Heart left ventricle (tissue), 16 donors: ENCODE results near the gene DEFB123. TPM values are rescaled to one million over a fixed set of nuclear protein-coding genes. Genes with fewer than 3 reads are reported as not detected.

Experiments used
- ATAC-seq, 4 donors: fragments of 200-7000 bp; cut with Tn5 transposase; one replicate each; pipeline ENCODE4 v1.9.1; 2020 to 2022; ENCODE audit warnings: moderate library complexity in 4 of 4, mild to moderate bottlenecking in 3 of 4, moderate number of reproducible peaks in 1 of 4
- DNase-seq, 5 donors: peaks; one replicate each; pipeline ENCODE4 v3.0.0-alpha.2; 2020
- H3K27ac ChIP-seq, 12 donors: fragments of 200-600 bp; sonication (generic) in 4 of 12; one replicate each; pipeline versions ENCODE4 v1.5.0 to v1.8.0; 2016 to 2022; ENCODE audit warnings: mild to moderate bottlenecking in 2 of 12
- H3K27me3 ChIP-seq, 9 donors: fragments of 200-600 bp; sonication (generic) in 2 of 9; one replicate each; pipeline versions ENCODE4 v1.5.1 to v1.8.0; 2016 to 2022; ENCODE audit warnings: mild to moderate bottlenecking in 3 of 9
- H3K36me3 ChIP-seq, 9 donors: fragments of 200-600 bp; sonication (generic) in 2 of 9; one replicate each; pipeline versions ENCODE4 v1.5.0 to v1.8.0; 2018 to 2022; ENCODE audit warnings: mild to moderate bottlenecking in 2 of 9
- H3K4me1 ChIP-seq, 12 donors: fragments of 200-600 bp; sonication (generic) in 4 of 12; one replicate each; pipeline versions ENCODE4 v1.5.0 to v1.8.0; 2016 to 2022; ENCODE audit warnings: mild to moderate bottlenecking in 3 of 12
- H3K4me3 ChIP-seq, 12 donors: fragments of 200-600 bp; sonication (generic) in 4 of 12; one replicate each; pipeline versions ENCODE4 v1.5.0 to v1.8.0; 2017 to 2022; ENCODE audit warnings: mild to moderate bottlenecking in 9 of 12, moderate library complexity in 4 of 12
- H3K9me3 ChIP-seq, 12 donors: fragments of 200-600 bp; sonication (generic) in 4 of 12; one replicate each; pipeline versions ENCODE4 v1.5.0 to v1.8.0; 2016 to 2022; ENCODE audit warnings: mild to moderate bottlenecking in 1 of 12
- POLR2A ChIP-seq, 2 donors: fragments of 450-650 bp; IDR thresholded peaks; one replicate each; pipeline ENCODE4 v1.6.1; 2017; ENCODE audit warnings: antibody characterized with exemption in 2 of 2, mild to moderate bottlenecking in 2 of 2, moderate library complexity in 2 of 2
- WGBS, 4 donors: extraction: QIAGEN DNeasy Blood & Tissue Kit in 2 of 4; methylation state at CpG; one replicate each; pipeline versions ENCODE4 v1.1.5 to v1.1.7; 2013 to 2018; 5-methylcytosine and 5-hydroxymethylcytosine counted together
- intact Hi-C, 10 donors: fragments of 100-400 bp; cut with DNase I; formaldehyde crosslinking; loops; one replicate each; pipeline versions ENCODE4 v1.11.1 to v1.14.2; 2022
- polyA plus RNA-seq, 2 donors: library from polyadenylated mRNA; stranded (reverse); fragments of 200-250 nt; gene quantifications; one replicate each; pipeline ENCODE4 v1.2.3, GENCODE V29; 2013
- total RNA-seq, 9 donors: library from RNA; depleted of rRNA in 2 of 9; stranded (reverse); fragments of >200 nt in 2 of 9; fragmentation: NEBNext Ultra II Directional in 3 of 9; extraction: Animal tissue kit (Norgen Biotek cat#: 25700) in 3 of 9; gene quantifications; one replicate each; pipeline versions ENCODE4 v1.1.0 to v1.2.4, GENCODE V29; 2016 to 2023
- TF ChIP-seq, protein P1 (sequence below), 12 donors: fragments of 200-600 bp; sonication (generic) in 4 of 12; IDR thresholded peaks; one replicate each; pipeline versions ENCODE4 v1.5.0 to v1.8.0; 2018 to 2022; ENCODE audit warnings: antibody characterized with exemption in 12 of 12, mild to moderate bottlenecking in 5 of 12
- donor health status: ischemic (EF 13 %, LVEDD 7.1; RV severe dilation, severe dysfunction).
- donor health status: healthy with polysubstance abuse.
- donor health status: DM: no; HTN: yes; CAD: no.
- donor health status: DM: no; HTN: no; CAD: no.
- donor health status: ischemic (EF 25% LVEDD 6.9; RV normal size, moderate dysfunction).
- donor health status: ischemic (EF 25% LVEDD 5.7; RV mildly dilated, moderate dysfunction).
- donor health status: healthy.
- donor health status: DM: yes; HTN: yes; CAD: no.
- donor health status: ischemic (EF 35%, LVEDD 5.7; RV mildly dilated, moderate dysfunction).
- donor health status: nonischemic (EF 11% LVEDD 7.7; RV severe dilation, severe dysfunction).
- donor health status: DM: yes; HTN: yes; CAD: no.
- donor health status: PGD.
- donor health status: ischemic (EF 29% LVEDD 5.4; RV normal size, mild dysfunction).
- donor health status: nonischemic (EF 23%, LVEDD 6.1; RV moderate dilation, normal function).

The DEFB123 gene
- total and polyA plus RNA-seq, 11 donors, result not detected

DNA sequence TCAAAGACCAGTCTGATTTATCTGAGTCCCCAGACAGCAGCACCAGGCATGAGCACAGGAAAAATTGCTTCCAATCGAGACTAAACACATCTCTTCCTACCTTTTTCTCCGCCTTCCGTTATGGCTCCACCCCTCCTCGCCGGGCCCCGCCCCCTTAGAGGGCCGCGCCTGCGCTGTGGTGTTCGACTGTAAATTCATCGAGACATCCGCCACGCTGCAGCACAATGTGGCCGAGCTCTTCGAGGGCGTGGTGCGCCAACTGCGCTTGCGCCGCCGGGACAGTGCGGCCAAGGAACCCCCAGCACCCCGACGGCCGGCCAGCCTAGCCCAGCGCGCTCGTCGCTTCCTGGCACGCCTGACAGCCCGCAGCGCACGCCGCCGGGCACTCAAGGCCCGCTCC, 43.6 kb downstream of the DEFB123 start:
- H3K4me1 ChIP-seq, result peaks cover 0 to 32% (median 3%) of the 10 kb centered on the region in 12 donors
- no peaks in the 10 kb centered on the region for H3K9me3 ChIP-seq
- DNase-seq, result no peak
- intact Hi-C loops, result no loop called here
- H3K27ac ChIP-seq, result peak overlapping the region in 2 of 12 donors; percentile 79 to 87
- H3K27me3 ChIP-seq, result peaks cover 0 to 12% (median 0%) of the 10 kb centered on the region in 9 donors
- ATAC-seq, result no peak
- H3K4me3 ChIP-seq, result no peak overlapping the region
- 39 to 56% (median 48%) methylated on average over 16 to 36 of the region's 36 CpGs for WGBS, 4 donors
- no peaks in the 10 kb centered on the region for H3K36me3 ChIP-seq
- TF ChIP-seq, protein P1, sequence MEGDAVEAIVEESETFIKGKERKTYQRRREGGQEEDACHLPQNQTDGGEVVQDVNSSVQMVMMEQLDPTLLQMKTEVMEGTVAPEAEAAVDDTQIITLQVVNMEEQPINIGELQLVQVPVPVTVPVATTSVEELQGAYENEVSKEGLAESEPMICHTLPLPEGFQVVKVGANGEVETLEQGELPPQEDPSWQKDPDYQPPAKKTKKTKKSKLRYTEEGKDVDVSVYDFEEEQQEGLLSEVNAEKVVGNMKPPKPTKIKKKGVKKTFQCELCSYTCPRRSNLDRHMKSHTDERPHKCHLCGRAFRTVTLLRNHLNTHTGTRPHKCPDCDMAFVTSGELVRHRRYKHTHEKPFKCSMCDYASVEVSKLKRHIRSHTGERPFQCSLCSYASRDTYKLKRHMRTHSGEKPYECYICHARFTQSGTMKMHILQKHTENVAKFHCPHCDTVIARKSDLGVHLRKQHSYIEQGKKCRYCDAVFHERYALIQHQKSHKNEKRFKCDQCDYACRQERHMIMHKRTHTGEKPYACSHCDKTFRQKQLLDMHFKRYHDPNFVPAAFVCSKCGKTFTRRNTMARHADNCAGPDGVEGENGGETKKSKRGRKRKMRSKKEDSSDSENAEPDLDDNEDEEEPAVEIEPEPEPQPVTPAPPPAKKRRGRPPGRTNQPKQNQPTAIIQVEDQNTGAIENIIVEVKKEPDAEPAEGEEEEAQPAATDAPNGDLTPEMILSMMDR (IDR thresholded peaks at IDR 0.05), result no peak
- no peak for TF ChIP-seq POLR2A (IDR thresholded peaks at IDR 0.05)

DNA sequence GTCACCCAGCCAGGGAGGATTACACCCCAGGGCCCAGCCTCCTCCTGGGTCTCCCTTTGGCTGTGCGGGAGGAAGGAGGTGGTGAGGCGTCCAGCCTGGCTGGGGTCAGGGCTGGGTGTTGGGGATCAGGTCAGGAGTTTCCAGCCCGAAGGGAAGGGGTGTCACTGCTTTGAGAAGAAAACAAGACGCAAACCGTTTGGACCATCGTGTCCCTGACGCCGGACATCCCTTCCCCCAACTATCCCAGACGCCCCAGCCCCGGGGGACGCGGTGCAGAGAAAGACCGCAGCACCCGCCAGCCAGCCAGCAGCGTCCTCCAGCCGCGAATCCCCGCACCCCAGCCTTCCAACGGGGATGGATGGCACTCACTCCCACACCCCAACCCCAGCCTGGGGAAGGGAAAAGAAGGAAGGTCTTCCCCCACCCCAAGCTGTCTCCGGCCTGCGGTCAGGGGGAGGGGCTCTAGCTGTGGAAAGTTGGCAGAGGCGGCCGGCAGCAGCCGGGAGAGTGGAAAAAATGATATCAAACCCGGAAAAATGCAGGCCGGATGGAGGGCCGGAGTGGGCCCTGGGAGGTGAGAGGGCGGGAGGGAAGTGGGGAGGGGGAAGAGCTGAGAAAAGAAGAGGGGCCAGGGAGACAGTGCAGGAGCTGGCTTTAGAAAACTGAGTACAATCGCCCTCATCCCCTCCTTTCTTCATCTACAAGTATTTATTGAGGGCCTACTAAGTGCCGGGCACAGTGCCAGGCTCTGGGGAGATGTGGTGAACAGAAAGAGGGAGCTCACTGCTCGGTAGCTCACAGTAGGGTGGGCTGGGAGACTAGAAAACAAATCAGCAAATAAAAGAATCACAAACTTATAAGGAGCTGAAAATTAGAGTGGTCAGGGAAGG, 45.3 kb downstream of the DEFB123 start:
- intact Hi-C loops, result no loop called here
- TF ChIP-seq, protein P1 (IDR thresholded peaks at IDR 0.05), result no peak
- TF ChIP-seq POLR2A (IDR thresholded peaks at IDR 0.05), result no peak
- H3K27ac ChIP-seq, result peak overlapping the region; percentile 64 to 98 (median 78)
- ATAC-seq, result peak; percentile 68 to 94 (median 92)
- WGBS, 4 donors, result 6 to 12% (median 9%) methylated on average over 18 to 31 of the region's 31 CpGs
- peaks cover 0 to 12% (median 0%) of the 10 kb centered on the region in 9 donors for H3K27me3 ChIP-seq
- peak overlapping the region in 10 of 12 donors; percentile 3 to 48 (median 38) for H3K4me3 ChIP-seq
- no peaks in the 10 kb centered on the region for H3K9me3 ChIP-seq
- DNase-seq, result peak; percentile 78 to 90 (median 83)
- H3K36me3 ChIP-seq, result no peaks in the 10 kb centered on the region
- H3K4me1 ChIP-seq, result peaks cover 0 to 32% (median 3%) of the 10 kb centered on the region in 12 donors

DNA sequence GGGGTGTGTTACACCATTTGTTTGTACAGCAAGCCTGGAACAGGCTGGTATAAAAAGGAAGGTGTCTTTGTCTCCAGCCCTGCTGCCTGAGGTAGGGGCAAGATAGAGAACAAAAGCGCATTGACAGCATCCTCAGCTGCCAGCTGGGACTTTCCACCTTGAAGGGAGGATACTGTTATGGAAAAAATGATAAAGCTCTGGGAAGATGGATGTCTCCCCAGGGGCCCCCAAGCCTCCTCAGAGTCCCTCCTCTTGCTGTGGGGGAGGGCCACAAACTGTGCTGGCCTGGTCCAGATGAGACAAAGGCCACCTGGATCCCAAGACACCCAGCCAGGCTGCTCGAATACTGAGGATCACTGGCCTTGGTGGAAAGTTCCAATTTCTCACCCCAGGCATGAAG, 47.7 kb downstream of the DEFB123 start:
- peak overlapping the region in 5 of 12 donors; percentile 8 to 92 (median 55) for H3K27ac ChIP-seq
- intact Hi-C loops, result no loop called here
- H3K4me1 ChIP-seq, result peaks cover 0 to 32% (median 3%) of the 10 kb centered on the region in 12 donors
- peak in 1 of 4 donors; percentile 3 for ATAC-seq
- no peaks in the 10 kb centered on the region for H3K36me3 ChIP-seq
- no peak for TF ChIP-seq POLR2A (IDR thresholded peaks at IDR 0.05)
- TF ChIP-seq, protein P1 (IDR thresholded peaks at IDR 0.05), result no peak
- 52 to 69% (median 54%) methylated on average over 2 of the region's 2 CpGs for WGBS, 4 donors
- H3K9me3 ChIP-seq, result no peaks in the 10 kb centered on the region
- DNase-seq, result peak in 2 of 5 donors; percentile 36 to 53
- H3K4me3 ChIP-seq, result no peak overlapping the region
- H3K27me3 ChIP-seq, result peaks cover 0 to 17% (median 0%) of the 10 kb centered on the region in 9 donors

DNA sequence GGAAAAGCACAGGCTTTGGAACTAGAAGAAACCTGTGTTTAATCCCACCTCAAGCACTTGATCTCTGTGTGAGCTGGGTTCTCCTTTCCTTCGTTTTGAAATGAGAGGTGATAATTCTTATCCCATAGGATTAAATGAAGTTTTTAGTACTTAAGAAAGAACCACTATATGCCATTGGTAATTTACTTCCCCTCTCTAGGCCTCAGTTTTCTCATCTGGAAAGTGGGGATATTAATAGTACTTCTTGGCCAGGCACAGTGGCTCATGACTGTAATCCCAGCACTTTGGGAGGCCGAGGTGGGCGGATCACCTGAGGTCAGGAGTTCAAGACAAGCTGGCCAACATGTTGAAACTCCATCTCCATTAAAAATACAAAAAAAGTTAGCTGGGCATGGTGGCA, 48.7 kb downstream of the DEFB123 start:
- Histone ChIP-seq H3K27ac (peak overlapping the region in 1 of 12 donors; percentile 55), H3K9me3 (no peaks in the 10 kb centered on the region), H3K4me3 (no peak overlapping the region), H3K4me1 (peaks cover 0 to 32% (median 3%) of the 10 kb centered on the region in 12 donors), H3K36me3 (no peaks in the 10 kb centered on the region), H3K27me3 (peaks cover 0 to 16% (median 0%) of the 10 kb centered on the region in 9 donors)
- intact Hi-C loops, result no loop called here
- WGBS, 4 donors, result 73 to 87% (median 79%) methylated on average over 3 of the region's 3 CpGs
- DNase-seq (no peak), ATAC-seq (no peak)
- TF ChIP-seq POLR2A (IDR thresholded peaks at IDR 0.05), result no peak
- TF ChIP-seq, protein P1 (IDR thresholded peaks at IDR 0.05), result no peak
